HepG2 (cell line): ENCODE measurements around the gene LRRC45. TPM values are rescaled to one million over a fixed set of nuclear protein-coding genes. Genes with fewer than 3 reads are reported as not detected.

Source experiments
- AGO1 ChIP-seq: fragments of 200-400 bp; formaldehyde crosslinking; IDR thresholded peaks from 2 replicates; pipeline ENCODE4 v1.6.1; 2017; ENCODE audit warnings: mild to moderate bottlenecking, low read depth, low read length, moderate library complexity; ENCODE audit not compliant: poor library complexity, severe bottlenecking
- E2F5 ChIP-seq: sonication (generic); formaldehyde crosslinking; conservative IDR thresholded peaks from 2 replicates; pipeline ENCODE4 v1.4.0; 2020; ENCODE audit warnings: missing genetic modification reagents
- ERF ChIP-seq: IDR thresholded peaks from 2 replicates; pipeline ENCODE4 v1.6.1; 2018; ENCODE audit warnings: missing biosample characterization, missing genetic modification reagents
- GPN1 ChIP-seq: sonication (generic); formaldehyde crosslinking; IDR thresholded peaks from 2 replicates; pipeline ENCODE4 v1.5.1; 2020; ENCODE audit warnings: missing genetic modification reagents, borderline replicate concordance
- HNRNPK ChIP-seq: fragments of 200-400 bp; formaldehyde crosslinking; IDR thresholded peaks from 2 replicates; pipeline ENCODE4 v1.6.1; 2018; ENCODE audit warnings: low read length, low read depth, moderate library complexity, mild to moderate bottlenecking; ENCODE audit not compliant: poor library complexity, severe bottlenecking
- JDP2 ChIP-seq: sonication (generic); formaldehyde crosslinking; IDR thresholded peaks from 2 replicates; pipeline ENCODE4 v1.8.1; 2022; ENCODE audit warnings: missing genetic modification reagents, borderline replicate concordance
- KDM2A ChIP-seq: sonication (generic); formaldehyde crosslinking; IDR thresholded peaks from 2 replicates; pipeline ENCODE4 v1.4.0; 2020; ENCODE audit warnings: low read depth, missing genetic modification reagents, borderline replicate concordance
- KDM4B ChIP-seq: sonication (generic); formaldehyde crosslinking; IDR thresholded peaks from 2 replicates; pipeline ENCODE4 v1.4.0; 2020; ENCODE audit warnings: missing genetic modification reagents
- KDM5A ChIP-seq: fragments of 200-600 bp; sonication (generic); IDR thresholded peaks from 2 replicates; pipeline ENCODE4 v1.7.0; 2018; ENCODE audit warnings: antibody characterized with exemption, mild to moderate bottlenecking, low read length, borderline replicate concordance
- MBNL3 ChIP-seq: fragments of 250-450 bp; sonication (Bioruptor Pico); conservative IDR thresholded peaks from 2 replicates; pipeline ENCODE4 v1.8.0; 2022; ENCODE audit warnings: mild to moderate bottlenecking, inconsistent platforms
- MED13 ChIP-seq: sonication (generic); formaldehyde crosslinking; IDR thresholded peaks from 2 replicates; pipeline ENCODE4 v1.5.0; 2020; ENCODE audit warnings: missing genetic modification reagents
- MEIS2 ChIP-seq: sonication (generic); formaldehyde crosslinking; IDR thresholded peaks from 2 replicates; pipeline ENCODE4 v1.9.0; 2021; ENCODE audit warnings: mild to moderate bottlenecking, missing genetic modification reagents
- PCBP2 ChIP-seq: fragments of 200-400 bp; formaldehyde crosslinking; optimal IDR thresholded peaks from 2 replicates; pipeline ENCODE3; 2018; ENCODE audit warnings: low read length, low read depth; ENCODE audit not compliant: poor library complexity, severe bottlenecking
- RAD51 ChIP-seq: fragments of 450-650 bp; IDR thresholded peaks from 2 replicates; pipeline ENCODE4 v1.6.1; 2016; ENCODE audit warnings: borderline replicate concordance
- RCOR2 ChIP-seq: IDR thresholded peaks from 2 replicates; pipeline ENCODE4 v1.6.1; 2016; ENCODE audit warnings: missing biosample characterization, missing genetic modification reagents
- RXRB ChIP-seq: IDR thresholded peaks from 2 replicates; pipeline ENCODE4 v1.6.1; 2016; ENCODE audit warnings: borderline replicate concordance, missing genetic modification reagents, missing compliant biosample characterization
- SALL2 ChIP-seq: sonication (generic); formaldehyde crosslinking; IDR thresholded peaks from 2 replicates; pipeline ENCODE4 v1.8.1; 2023; ENCODE audit warnings: mild to moderate bottlenecking, missing genetic modification reagents, inconsistent platforms
- SRF ChIP-seq: IDR thresholded peaks from 2 replicates; pipeline ENCODE4 v1.6.1; 2011; ENCODE audit warnings: mild to moderate bottlenecking, low read depth, low read length, moderate library complexity
- WIZ ChIP-seq: sonication (generic); formaldehyde crosslinking; IDR thresholded peaks from 2 replicates; pipeline ENCODE4 v1.5.1; 2020; ENCODE audit warnings: mild to moderate bottlenecking, missing genetic modification reagents
- ZHX1 ChIP-seq: sonication (generic); formaldehyde crosslinking; IDR thresholded peaks from 2 replicates; pipeline ENCODE4 v1.8.1; 2022; ENCODE audit warnings: low read depth, mild to moderate bottlenecking, missing genetic modification reagents
- ZNF20 ChIP-seq: sonication (generic); formaldehyde crosslinking; IDR thresholded peaks from 2 replicates; pipeline ENCODE4 v1.4.0; 2020; ENCODE audit warnings: mild to moderate bottlenecking, moderate library complexity, missing genetic modification reagents
- ZNF430 ChIP-seq: sonication (generic); formaldehyde crosslinking; IDR thresholded peaks from 2 replicates; pipeline ENCODE4 v1.9.0; 2021; ENCODE audit warnings: mild to moderate bottlenecking, missing genetic modification reagents
- ZNF562 ChIP-seq: sonication (generic); formaldehyde crosslinking; IDR thresholded peaks from 2 replicates; pipeline ENCODE4 v1.8.0; 2022; ENCODE audit warnings: missing genetic modification reagents, borderline replicate concordance
- ZNF614 ChIP-seq: IDR thresholded peaks from 2 replicates; pipeline ENCODE4 v1.6.1; 2018; ENCODE audit warnings: missing biosample characterization, missing genetic modification reagents, inconsistent platforms, borderline replicate concordance
- ZNF660 ChIP-seq: sonication (generic); formaldehyde crosslinking; IDR thresholded peaks from 2 replicates; pipeline ENCODE4 v1.5.1; 2020; ENCODE audit warnings: mild to moderate bottlenecking, low read depth, missing genetic modification reagents, borderline replicate concordance
- ZSCAN20 ChIP-seq: sonication (generic); formaldehyde crosslinking; IDR thresholded peaks from 2 replicates; pipeline ENCODE4 v1.4.0; 2020; ENCODE audit warnings: missing genetic modification reagents, mild to moderate bottlenecking, borderline replicate concordance
- polyA plus RNA-seq, 8 experiments: library from polyadenylated mRNA; depleted of rRNA in 3 of 8; stranded (reverse) in 7 of 8; unstranded in 1 of 8; fragments of >200 nt; fragmentation: Illumina TruSeq in 4 of 8; extraction: Trizol in 4 of 8; gene quantifications; 2 replicates each; pipeline versions ENCODE4 v1.2.1 to v1.2.3, GENCODE V29; 2011 to 2016; ENCODE audit warnings: low read depth in 4 of 8, missing spikeins in 1 of 8, mixed read lengths in 1 of 8; ENCODE audit not compliant: insufficient read depth in 1 of 8
- total RNA-seq, 5 experiments: library from RNA; depleted of rRNA; stranded (reverse); fragments of >200 nt; fragmentation: Illumina TruSeq; extraction: Trizol; gene quantifications; 2 replicates each; pipeline ENCODE4 v1.2.3, GENCODE V29; 2016; ENCODE audit warnings: low read depth in 1 of 5
- TF ChIP-seq, protein P1 (sequence below): sonication (generic); formaldehyde crosslinking; IDR thresholded peaks from 2 replicates; pipeline ENCODE4 v1.5.0; 2020; ENCODE audit warnings: mild to moderate bottlenecking, low read depth, missing genetic modification reagents, borderline replicate concordance

Gene LRRC45
- total and polyA plus RNA-seq, 2 of the 13 experiments (the other 11 are each of a cell fraction or from before 2014, with no cell fraction given), result 11.6 to 48.1 TPM

GRCh38 chr17:81977211-81977808 is 45.8 kb upstream of the LRRC45 start, which contains the start of gene ASPSCR1 (continued):
- TF ChIP-seq, protein P1, sequence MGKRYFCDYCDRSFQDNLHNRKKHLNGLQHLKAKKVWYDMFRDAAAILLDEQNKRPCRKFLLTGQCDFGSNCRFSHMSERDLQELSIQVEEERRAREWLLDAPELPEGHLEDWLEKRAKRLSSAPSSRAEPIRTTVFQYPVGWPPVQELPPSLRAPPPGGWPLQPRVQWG, result no peak
- peak; percentile 74; the same call in 1 of the 2 replicates for TF ChIP-seq KDM5A
- TF ChIP-seq KDM2A, result 0 out of 2 replicates have a peak, but pooled peaks have one; percentile 62
- TF ChIP-seq ZNF660, result no peak
- peak; percentile 54; the same call in 1 of the 2 replicates for TF ChIP-seq RXRB (CRISPR knock-in tag)
- TF ChIP-seq ZNF430 (CRISPR knock-in tag), result peak; percentile 42; the same call in 1 of the 2 replicates
- TF ChIP-seq MEIS2 (CRISPR knock-in tag), result peak; percentile 32; the same call in 1 of the 2 replicates
- TF ChIP-seq MBNL3, result no peak
- no peak for TF ChIP-seq RCOR2 (CRISPR knock-in tag)
- peak; percentile 75 for TF ChIP-seq ERF
- TF ChIP-seq SRF, result no peak
- TF ChIP-seq KDM4B (CRISPR knock-in tag), result no peak; the same call in 1 of the 2 replicates
- TF ChIP-seq HNRNPK, result peak; percentile 54
- peak; percentile 67; the same call in 1 of the 2 replicates for TF ChIP-seq ZNF20 (CRISPR knock-in tag)
- peak; percentile 81; the same call in 1 of the 2 replicates for TF ChIP-seq ZSCAN20 (CRISPR knock-in tag)
- 0 out of 2 replicates have a peak, but pooled peaks have one; percentile 14 for TF ChIP-seq WIZ (CRISPR knock-in tag)
- peak; percentile 44; the same call in 1 of the 2 replicates for TF ChIP-seq RAD51
- TF ChIP-seq MED13 (CRISPR knock-in tag), result no peak
- TF ChIP-seq PCBP2, result no peak
- peak; percentile 75; the same call in 1 of the 2 replicates for TF ChIP-seq ZNF614 (CRISPR knock-in tag)
- no peak for TF ChIP-seq ZNF562 (CRISPR knock-in tag)
- no peak; the same call in 1 of the 2 replicates for TF ChIP-seq JDP2
- TF ChIP-seq ZHX1 (CRISPR knock-in tag), result peak; percentile 93
- TF ChIP-seq SALL2, result peak; percentile 80
- TF ChIP-seq E2F5 (CRISPR knock-in tag), result peak; percentile 70
- no peak for TF ChIP-seq AGO1
- TF ChIP-seq GPN1 (CRISPR knock-in tag), result 0 out of 2 replicates have a peak, but pooled peaks have one; percentile 16
